ENCODE results near the gene NEK7.

The NEK7 gene

GRCh38 chr1:198254521-198254920 is 97.7 kb downstream of the NEK7 start:
- Histone ChIP-seq H3K27ac (no peak overlapping the region), H3K4me3 (no peak overlapping the region)
- no peak for DNase-seq (ENCODE audit: low spot score)
- TF ChIP-seq CTCF (IDR thresholded peaks at IDR 0.05) = no peak

GRCh38 chr1:198254948-198255347 is 98.2 kb downstream of the NEK7 start:
- Histone ChIP-seq H3K27ac (no peak overlapping the region), H3K4me3 (no peak overlapping the region)
- DNase-seq (ENCODE audit: low spot score) = no peak
- TF ChIP-seq CTCF (IDR thresholded peaks at IDR 0.05) = no peak

- TF ChIP-seq CTCF (IDR thresholded peaks at IDR 0.05) = no peak
- no peak for DNase-seq (ENCODE audit: low spot score)
- Histone ChIP-seq H3K27ac (no peak overlapping the region), H3K4me3 (no peak overlapping the region)
Measured at GRCh38 chr1:198255784-198256183, 99.0 kb downstream of the NEK7 start.

GRCh38 chr1:198258491-198258890 is 101.7 kb downstream of the NEK7 start:
- Histone ChIP-seq H3K27ac (no peak overlapping the region), H3K4me3 (no peak overlapping the region)
- no peak for DNase-seq (ENCODE audit: low spot score)
- no peak for TF ChIP-seq CTCF (IDR thresholded peaks at IDR 0.05)

GRCh38 chr1:198259333-198260074 is 102.7 kb downstream of the NEK7 start:
- Histone ChIP-seq H3K4me3 (no peak overlapping the region), H3K27ac (no peak overlapping the region)
- TF ChIP-seq CTCF (IDR thresholded peaks at IDR 0.05) = no peak
- no peak for DNase-seq (ENCODE audit: low spot score)

GRCh38 chr1:198261886-198262285 is 105.1 kb downstream of the NEK7 start:
- no peak for DNase-seq (ENCODE audit: low spot score)
- H3K4me3 ChIP-seq = no peak overlapping the region
- no peak for TF ChIP-seq CTCF (IDR thresholded peaks at IDR 0.05)
- H3K27ac ChIP-seq = no peak overlapping the region

- no peak for DNase-seq (ENCODE audit: low spot score)
- TF ChIP-seq CTCF (IDR thresholded peaks at IDR 0.05) = no peak
- Histone ChIP-seq H3K4me3 (no peak overlapping the region), H3K27ac (no peak overlapping the region)
Measured at GRCh38 chr1:198263186-198263585, 106.4 kb downstream of the NEK7 start.
